Prostate gland (tissue), 2 donors: Measurements from ENCODE around the gene RARB. TPM values are rescaled to one million over a fixed set of nuclear protein-coding genes. Genes with fewer than 3 reads are reported as not detected.

Experiments
- DNase-seq: peaks from one replicate; pipeline ENCODE4 v3.0.0-alpha.2; 2019; ENCODE audit warnings: low spot score
- H3K27ac ChIP-seq, 2 donors: fragments of 200-600 bp; sonication (generic); 2 replicates each; pipeline ENCODE4 v1.5.1; 2017 to 2019
- H3K27me3 ChIP-seq: fragments of 200-600 bp; sonication (generic); replicated peaks from 2 replicates; pipeline ENCODE4 v1.5.1; 2019; ENCODE audit not compliant: insufficient read depth
- H3K36me3 ChIP-seq, 2 donors: fragments of 200-600 bp; sonication (generic); 1 replicate in 1 of 2; 2 replicates in 1 of 2; pipeline versions ENCODE4 v1.5.1 to v1.8.1; 2017 to 2019
- H3K4me1 ChIP-seq: fragments of 200-600 bp; sonication (generic); replicated peaks from 2 replicates; pipeline ENCODE4 v1.5.1; 2019
- H3K4me3 ChIP-seq, 2 donors: fragments of 200-600 bp; sonication (generic); 2 replicates each; pipeline ENCODE4 v1.5.1; 2017 to 2019
- H3K9me3 ChIP-seq: fragments of 200-600 bp; sonication (generic); 2 replicates; pipeline ENCODE4 v1.5.1; 2017
- POLR2A ChIP-seq: fragments of 450-650 bp; IDR thresholded peaks from one replicate; pipeline ENCODE4 v1.6.1; 2016; ENCODE audit warnings: antibody characterized with exemption, mild to moderate bottlenecking
- POLR2AphosphoS5 ChIP-seq: sonication (generic); formaldehyde crosslinking; IDR thresholded peaks from one replicate; pipeline ENCODE4 v1.6.1; 2017; ENCODE audit warnings: antibody characterized with exemption
- WGBS: methylation state at CpG from one replicate; pipeline ENCODE4 v1.1.5; 2018; 5-methylcytosine and 5-hydroxymethylcytosine counted together
- intact Hi-C: fragments of 100-400 bp; cut with DNase I; formaldehyde crosslinking; loops from one replicate; pipeline ENCODE4 v1.14.2; 2022
- total RNA-seq, 2 donors: library from RNA; depleted of rRNA; stranded (reverse); fragments of >200 nt; gene quantifications; one replicate each; pipeline ENCODE4 v1.1.0, GENCODE V29; 2016
- TF ChIP-seq, protein P1 (sequence below), 4 experiments: fragments of 200-600 bp in 2 of 4; fragments of 450-650 bp in 2 of 4; sonication (generic) in 2 of 4; IDR thresholded peaks; 1 replicate in 3 of 4; 2 replicates in 1 of 4; pipeline ENCODE4 v1.5.1; 2016 to 2019; ENCODE audit warnings: antibody characterized with exemption in 4 of 4, mild to moderate bottlenecking in 2 of 4, moderate library complexity in 2 of 4

Gene RARB
- total RNA-seq, 2 donors from 2014 or later = 4.4 to 17.2 TPM

DNA sequence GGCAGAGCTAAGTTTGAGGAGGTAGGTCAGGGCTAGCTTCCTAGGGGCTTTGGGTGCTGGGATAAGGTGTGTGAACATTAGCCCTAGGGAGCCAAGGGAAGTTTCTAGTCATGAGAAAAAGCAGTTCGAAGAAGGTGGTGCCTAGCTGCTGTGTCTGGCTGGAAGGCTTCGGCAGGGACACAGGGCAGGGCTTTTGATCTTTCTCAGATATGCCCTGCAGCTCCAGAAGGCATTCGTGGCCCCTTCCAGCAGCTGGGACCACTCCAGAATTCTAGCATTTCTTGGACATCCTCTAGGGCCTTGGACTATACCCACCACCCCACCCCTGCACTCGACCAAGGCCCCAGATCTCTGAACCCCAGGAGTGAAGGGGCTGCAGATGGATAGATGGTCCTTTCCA lies 148.1 kb downstream of the RARB start:
- intact Hi-C loops = loop anchor here (10.0 kb wide), 1 partner anchor 61 kb away; no protein-coding TSS in a partner anchor
- Histone ChIP-seq H3K4me3 (no peak overlapping the region), H3K36me3 (no peaks in the 10 kb centered on the region), H3K27me3 (no peaks in the 10 kb centered on the region), H3K27ac (no peak overlapping the region), H3K9me3 (no peaks in the 10 kb centered on the region), H3K4me1 (no peaks in the 10 kb centered on the region)
- no peak for DNase-seq
- 80% methylated on average over 4 of the region's 4 CpGs for WGBS
- TF ChIP-seq, protein P1, sequence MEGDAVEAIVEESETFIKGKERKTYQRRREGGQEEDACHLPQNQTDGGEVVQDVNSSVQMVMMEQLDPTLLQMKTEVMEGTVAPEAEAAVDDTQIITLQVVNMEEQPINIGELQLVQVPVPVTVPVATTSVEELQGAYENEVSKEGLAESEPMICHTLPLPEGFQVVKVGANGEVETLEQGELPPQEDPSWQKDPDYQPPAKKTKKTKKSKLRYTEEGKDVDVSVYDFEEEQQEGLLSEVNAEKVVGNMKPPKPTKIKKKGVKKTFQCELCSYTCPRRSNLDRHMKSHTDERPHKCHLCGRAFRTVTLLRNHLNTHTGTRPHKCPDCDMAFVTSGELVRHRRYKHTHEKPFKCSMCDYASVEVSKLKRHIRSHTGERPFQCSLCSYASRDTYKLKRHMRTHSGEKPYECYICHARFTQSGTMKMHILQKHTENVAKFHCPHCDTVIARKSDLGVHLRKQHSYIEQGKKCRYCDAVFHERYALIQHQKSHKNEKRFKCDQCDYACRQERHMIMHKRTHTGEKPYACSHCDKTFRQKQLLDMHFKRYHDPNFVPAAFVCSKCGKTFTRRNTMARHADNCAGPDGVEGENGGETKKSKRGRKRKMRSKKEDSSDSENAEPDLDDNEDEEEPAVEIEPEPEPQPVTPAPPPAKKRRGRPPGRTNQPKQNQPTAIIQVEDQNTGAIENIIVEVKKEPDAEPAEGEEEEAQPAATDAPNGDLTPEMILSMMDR (IDR thresholded peaks at IDR 0.05) = no peak
- TF ChIP-seq POLR2A (no peak), POLR2AphosphoS5 (no peak)

DNA sequence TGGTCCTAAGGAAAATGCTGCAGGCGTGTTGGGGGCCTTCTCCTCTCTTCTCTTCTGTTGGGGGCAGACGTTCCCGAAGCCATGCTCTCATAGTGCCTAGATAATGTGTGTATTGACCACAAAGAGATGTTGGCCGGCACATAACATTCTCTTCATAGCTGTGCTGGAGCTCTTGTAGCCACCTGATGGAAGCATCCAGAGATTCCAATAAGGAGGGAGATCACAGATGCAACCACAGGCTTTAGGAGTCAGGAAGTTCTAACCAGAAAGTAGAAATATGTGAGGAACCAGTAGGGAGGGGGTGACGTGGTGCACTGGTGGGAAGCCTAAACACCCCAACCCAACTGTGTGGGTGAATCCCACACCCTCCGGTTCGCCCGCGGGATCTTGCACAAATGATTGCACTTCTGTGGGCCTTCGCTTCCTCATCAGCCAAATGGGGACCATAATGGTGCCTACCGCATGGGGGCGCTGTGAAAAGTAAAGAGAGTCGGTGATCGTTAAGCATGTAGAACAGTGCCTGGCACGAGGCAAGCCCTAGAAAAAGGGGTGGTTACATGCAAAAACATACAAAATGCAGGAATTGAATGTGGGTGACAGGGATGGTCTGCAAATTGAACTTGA lies 148.9 kb downstream of the RARB start:
- no peak overlapping the region for H3K4me3 ChIP-seq
- H3K4me1 ChIP-seq = no peaks in the 10 kb centered on the region
- H3K36me3 ChIP-seq = no peaks in the 10 kb centered on the region
- no peak for DNase-seq
- H3K9me3 ChIP-seq = no peaks in the 10 kb centered on the region
- H3K27ac ChIP-seq = no peak overlapping the region
- no peaks in the 10 kb centered on the region for H3K27me3 ChIP-seq
- WGBS = 92% methylated on average over 15 of the region's 15 CpGs
- TF ChIP-seq POLR2AphosphoS5 (no peak), POLR2A (no peak)
- TF ChIP-seq, protein P1 (IDR thresholded peaks at IDR 0.05) = no peak
- intact Hi-C loops = loop anchor here (10.0 kb wide), 1 partner anchor 62 kb away; no protein-coding TSS in a partner anchor

DNA sequence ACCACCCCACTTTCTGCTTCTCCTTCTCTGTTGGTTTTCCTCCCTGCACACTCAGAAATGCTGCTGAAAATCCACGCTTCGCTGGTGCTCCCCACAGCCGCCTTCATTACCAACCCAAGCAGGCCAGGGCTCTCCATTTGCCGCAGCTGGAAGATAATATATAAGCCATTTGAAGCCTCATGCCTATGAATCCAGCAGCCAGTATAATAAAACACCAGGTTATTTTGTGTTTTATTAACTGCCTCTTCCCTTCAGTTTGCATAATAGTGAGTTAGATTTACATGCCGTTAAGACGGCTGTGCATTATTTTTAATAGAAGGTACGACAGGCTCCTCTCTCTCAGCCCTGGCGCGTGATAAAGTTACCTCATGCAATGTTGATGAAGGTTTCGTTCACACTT lies 150.0 kb downstream of the RARB start:
- H3K27me3 ChIP-seq = no peaks in the 10 kb centered on the region
- TF ChIP-seq, protein P1 (IDR thresholded peaks at IDR 0.05) = no peak
- TF ChIP-seq POLR2A (no peak), POLR2AphosphoS5 (no peak)
- H3K9me3 ChIP-seq = no peaks in the 10 kb centered on the region
- intact Hi-C loops = loop anchor here (10.0 kb wide), 1 partner anchor 63 kb away; no protein-coding TSS in a partner anchor
- H3K4me3 ChIP-seq = no peak overlapping the region
- H3K36me3 ChIP-seq = no peaks in the 10 kb centered on the region
- 75% methylated on average over 10 of the region's 10 CpGs for WGBS
- H3K4me1 ChIP-seq = no peaks in the 10 kb centered on the region
- no peak for DNase-seq
- H3K27ac ChIP-seq = no peak overlapping the region

DNA sequence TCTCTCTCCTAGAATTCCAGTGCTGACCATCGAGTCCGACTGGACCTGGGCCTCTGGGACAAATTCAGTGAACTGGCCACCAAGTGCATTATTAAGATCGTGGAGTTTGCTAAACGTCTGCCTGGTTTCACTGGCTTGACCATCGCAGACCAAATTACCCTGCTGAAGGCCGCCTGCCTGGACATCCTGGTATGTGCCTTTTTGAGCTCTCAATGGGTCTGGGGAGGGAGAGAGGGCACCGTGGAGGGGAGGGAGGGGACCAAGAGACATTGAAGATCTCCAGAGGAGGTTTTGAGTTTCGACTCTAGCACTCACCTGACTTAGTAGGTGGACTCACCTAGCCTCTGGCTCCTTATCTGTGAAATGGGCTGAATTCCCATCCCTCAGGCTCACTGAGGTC lies 152.5 kb downstream of the RARB start:
- H3K27ac ChIP-seq = no peak overlapping the region
- WGBS = 96% methylated on average over 8 of the region's 8 CpGs
- TF ChIP-seq POLR2AphosphoS5 (no peak), POLR2A (no peak)
- TF ChIP-seq, protein P1 (IDR thresholded peaks at IDR 0.05) = no peak
- H3K9me3 ChIP-seq = no peaks in the 10 kb centered on the region
- H3K4me3 ChIP-seq = no peak overlapping the region
- no peak for DNase-seq
- intact Hi-C loops = no loop called here
- no peaks in the 10 kb centered on the region for H3K36me3 ChIP-seq
- H3K27me3 ChIP-seq = no peaks in the 10 kb centered on the region
- H3K4me1 ChIP-seq = no peaks in the 10 kb centered on the region

DNA sequence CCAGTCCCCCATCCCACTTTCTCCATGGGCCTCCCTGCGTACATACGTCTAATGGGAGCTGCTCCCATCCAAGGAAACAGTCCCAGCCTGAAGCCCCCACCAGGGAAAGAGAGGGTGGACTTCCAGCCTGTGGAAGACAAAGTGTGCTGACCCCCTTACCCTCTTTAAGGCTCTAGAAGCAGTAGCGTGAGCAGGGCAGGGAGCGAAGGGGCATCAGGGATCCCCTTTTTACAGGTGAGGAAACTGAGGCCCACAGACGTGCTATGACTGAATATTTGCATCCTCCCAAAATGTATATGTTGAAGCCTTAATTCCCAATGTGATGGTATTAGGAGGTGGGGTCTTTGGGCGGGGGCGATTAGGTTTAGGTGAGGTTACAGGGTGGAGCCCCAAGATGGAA lies 153.3 kb downstream of the RARB start:
- H3K4me1 ChIP-seq = no peaks in the 10 kb centered on the region
- no peak overlapping the region for H3K4me3 ChIP-seq
- no peak overlapping the region for H3K27ac ChIP-seq
- H3K9me3 ChIP-seq = no peaks in the 10 kb centered on the region
- DNase-seq = no peak
- intact Hi-C loops = no loop called here
- 96% methylated on average over 7 of the region's 7 CpGs for WGBS
- TF ChIP-seq POLR2A (no peak), POLR2AphosphoS5 (no peak)
- TF ChIP-seq, protein P1 (IDR thresholded peaks at IDR 0.05) = no peak
- H3K27me3 ChIP-seq = no peaks in the 10 kb centered on the region
- H3K36me3 ChIP-seq = no peaks in the 10 kb centered on the region
